OCI-LY1 (cell line): Measurements from ENCODE around the gene C2orf78.
A peak's percentile ranks its signal among the peaks of the same experiment; 100 is the strongest.
"Not testable (repeated sequence)": the region's sequence is repeated elsewhere in the genome, so short reads cannot be mapped to it uniquely, and the experiment has no call there.

Experiments used
- H2AFZ ChIP-seq: fragments of 200-600 bp; sonication (generic), shearing (Covaris generic); 2 replicates; pipeline ENCODE4 v1.6.0; 2014; ENCODE audit warnings: antibody characterized with exemption, mild to moderate bottlenecking, low read length
- H3F3A ChIP-seq: fragments of 200-600 bp; sonication (generic), shearing (Covaris generic); 2 replicates; pipeline ENCODE4 v1.6.0; 2014; ENCODE audit warnings: mild to moderate bottlenecking, antibody characterized with exemption, low read length, moderate library complexity; ENCODE audit not compliant: insufficient read depth
- H3K27ac ChIP-seq: fragments of 200-600 bp; sonication (generic); 2 replicates; pipeline ENCODE4 v1.5.1; 2014; ENCODE audit warnings: low read length, mixed run types, mild to moderate bottlenecking, low read depth; ENCODE audit not compliant: poor library complexity, severe bottlenecking
- H3K27me3 ChIP-seq: fragments of 200-600 bp; sonication (generic); 2 replicates; pipeline ENCODE4 v1.6.0; 2014; ENCODE audit warnings: antibody characterized with exemption, mild to moderate bottlenecking, low read length, moderate library complexity; ENCODE audit not compliant: insufficient read depth
- H3K36me3 ChIP-seq: fragments of 200-600 bp; sonication (generic); 2 replicates; pipeline ENCODE4 v1.6.1; 2014; ENCODE audit warnings: mild to moderate bottlenecking, antibody characterized with exemption, low read length, moderate library complexity, mixed read lengths; ENCODE audit not compliant: insufficient read depth
- H3K4me1 ChIP-seq: fragments of 200-600 bp; sonication (generic); 2 replicates; pipeline ENCODE4 v1.5.1; 2014; ENCODE audit warnings: mild to moderate bottlenecking, low read length, moderate library complexity; ENCODE audit not compliant: insufficient read depth, severe bottlenecking
- H3K4me2 ChIP-seq: fragments of 200-600 bp; sonication (generic), shearing (Covaris generic); 2 replicates; pipeline ENCODE4 v1.6.1; 2014; ENCODE audit warnings: low read length
- H3K4me3 ChIP-seq: fragments of 200-600 bp; sonication (generic); 2 replicates; pipeline ENCODE4 v1.5.1; 2014; ENCODE audit warnings: low read length, low read depth, mild to moderate bottlenecking, mixed read lengths; ENCODE audit not compliant: poor library complexity, severe bottlenecking
- H3K79me2 ChIP-seq: fragments of 200-600 bp; shearing (Covaris generic); 2 replicates; pipeline ENCODE4 v1.6.1; 2016; ENCODE audit warnings: mixed run types, low read length, mixed read lengths; ENCODE audit not compliant: insufficient read depth
- H3K9ac ChIP-seq: fragments of 200-600 bp; sonication (generic), shearing (Covaris generic); 2 replicates; pipeline ENCODE4 v1.6.1; 2014; ENCODE audit warnings: mild to moderate bottlenecking, low read length, mixed read lengths
- H3K9me2 ChIP-seq: fragments of 200-600 bp; sonication (generic), shearing (Covaris generic); 2 replicates; pipeline ENCODE4 v1.6.1; 2014; ENCODE audit warnings: low read depth, mild to moderate bottlenecking, low read length, mixed read lengths
- H3K9me3 ChIP-seq: fragments of 200-600 bp; shearing (Covaris generic); 2 replicates; pipeline ENCODE4 v1.6.1; 2014; ENCODE audit warnings: low read length, mixed read lengths
- H4K20me1 ChIP-seq: fragments of 200-600 bp; sonication (generic), shearing (Covaris generic); 2 replicates; pipeline ENCODE4 v1.6.0; 2016; ENCODE audit warnings: mild to moderate bottlenecking, low read length; ENCODE audit not compliant: insufficient read depth
- CTCF ChIP-seq: fragments of 200-600 bp; sonication (generic), shearing (Covaris generic); IDR thresholded peaks from 2 replicates; pipeline ENCODE4 v1.5.1; 2017; ENCODE audit warnings: mild to moderate bottlenecking, antibody characterized with exemption, low read length, moderate library complexity, mixed read lengths
- EZH2 ChIP-seq: fragments of 200-600 bp; sonication (generic), shearing (Covaris generic); IDR thresholded peaks from 2 replicates; pipeline ENCODE4 v1.8.0; 2017; ENCODE audit warnings: borderline replicate concordance, mixed run types, mild to moderate bottlenecking, antibody characterized with exemption, low read length, moderate library complexity, mixed read lengths

Gene C2orf78

GRCh38 chr2:73779467-73780236 lies 4.3 kb upstream of the C2orf78 start, which contains the start of gene DUSP11:
TSS of gene DUSP11 (minus strand) at chr2:73780103. CDS start at chr2:73779974, 129 bp downstream.
- H3K9me2 ChIP-seq = no peaks in the 10 kb centered on the region
- H4K20me1 ChIP-seq = no peaks in the 10 kb centered on the region
- H3K36me3 ChIP-seq = peaks cover 20% of the 10 kb centered on the region
- H3K4me2 ChIP-seq = peak within 1 kb of the TSS; percentile 87
- H3K9ac ChIP-seq = peak within 1 kb of the TSS; percentile 85
- H3K9me3 ChIP-seq = no peaks in the 10 kb centered on the region
- peak within 1 kb of the TSS; percentile 38 for H3K27ac ChIP-seq
- no peaks in the 10 kb centered on the region for H3F3A ChIP-seq
- H2AFZ ChIP-seq = peak within 1 kb of the TSS; percentile 88
- TF ChIP-seq EZH2 (no peak), CTCF (peak; percentile 87)
- H3K4me3 ChIP-seq = peak within 1 kb of the TSS; percentile 90
- H3K4me1 ChIP-seq = peaks cover 17% of the 10 kb centered on the region
- no peaks in the 10 kb centered on the region for H3K27me3 ChIP-seq
- H3K79me2 ChIP-seq = peaks cover 16% of the 10 kb centered on the region; the same call in 1 of the 2 replicates

GRCh38 chr2:73780237-73780582 lies 3.8 kb upstream of the C2orf78 start:
- no peaks in the 10 kb centered on the region for H3K27me3 ChIP-seq
- peak overlapping the region; percentile 88; the same call in 1 of the 2 replicates for H2AFZ ChIP-seq
- peaks cover 17% of the 10 kb centered on the region for H3K4me1 ChIP-seq
- no peak overlapping the region for H3K27ac ChIP-seq
- no peaks in the 10 kb centered on the region for H3F3A ChIP-seq
- no peak for TF ChIP-seq EZH2
- no peak for TF ChIP-seq CTCF
- no peaks in the 10 kb centered on the region for H3K9me2 ChIP-seq
- no peak overlapping the region for H3K9ac ChIP-seq
- peaks cover 15% of the 10 kb centered on the region for H3K36me3 ChIP-seq
- peaks cover 16% of the 10 kb centered on the region; the same call in 1 of the 2 replicates for H3K79me2 ChIP-seq
- peak overlapping the region; percentile 87 for H3K4me2 ChIP-seq
- H3K9me3 ChIP-seq = no peaks in the 10 kb centered on the region
- H4K20me1 ChIP-seq = no peaks in the 10 kb centered on the region
- H3K4me3 ChIP-seq = peak overlapping the region; percentile 90

- not testable (repeated sequence) for H2AFZ ChIP-seq, H3K4me3 ChIP-seq, H3K9me3 ChIP-seq, H3K9me2 ChIP-seq, H3F3A ChIP-seq, H3K4me2 ChIP-seq, H3K27me3 ChIP-seq, H3K36me3 ChIP-seq, H4K20me1 ChIP-seq, H3K27ac ChIP-seq, H3K9ac ChIP-seq
- peaks cover 13% of the 10 kb centered on the region for H3K4me1 ChIP-seq
- peaks cover 11% of the 10 kb centered on the region; the same call in 1 of the 2 replicates for H3K79me2 ChIP-seq
Measured at GRCh38 chr2:73783402-73783801, 581 bp upstream of the C2orf78 start.

GRCh38 chr2:73811878-73812277 lies 27.9 kb downstream of the C2orf78 start:
- Histone ChIP-seq H3K4me3 (no peak overlapping the region), H3F3A (no peaks in the 10 kb centered on the region), H3K4me2 (no peak overlapping the region), H3K36me3 (no peaks in the 10 kb centered on the region), H3K9me3 (no peaks in the 10 kb centered on the region), H3K9me2 (no peaks in the 10 kb centered on the region), H3K9ac (no peak overlapping the region), H2AFZ (no peak overlapping the region), H4K20me1 (no peaks in the 10 kb centered on the region), H3K27ac (no peak overlapping the region), H3K27me3 (no peaks in the 10 kb centered on the region; the same call in 1 of the 2 replicates), H3K79me2 (no peaks in the 10 kb centered on the region), H3K4me1 (no peaks in the 10 kb centered on the region)
- TF ChIP-seq EZH2 (no peak), CTCF (no peak)
